ENCODE results near the gene ZNF578.
"Not testable (repeated sequence)": the region's sequence is repeated elsewhere in the genome, so short reads cannot be mapped to it uniquely, and the experiment has no call there.

ZNF578 gene

GRCh38 chr19:52538815-52539214 is 85.5 kb downstream of the ZNF578 start:
- not testable (repeated sequence) for H3K9ac ChIP-seq (ENCODE audit: low read depth, low read length); H3K4me2 ChIP-seq (ENCODE audit: low read length); H3K9me3 ChIP-seq (replicated peaks; ENCODE audit: low read length); H3K4me1 ChIP-seq (ENCODE audit: control insufficient read depth, insufficient read depth, low read length); H3K4me3 ChIP-seq (ENCODE audit: low read length); H3K36me3 ChIP-seq (ENCODE audit: insufficient read depth, low read length); H3K27me3 ChIP-seq (ENCODE audit: control insufficient read depth, insufficient read depth, low read length)

GRCh38 chr19:52541176-52541575 is 87.8 kb downstream of the ZNF578 start:
- not testable (repeated sequence) for H3K9me3 ChIP-seq (replicated peaks; ENCODE audit: low read length)

GRCh38 chr19:52541608-52542007 is 88.3 kb downstream of the ZNF578 start:
- no peak overlapping the region for H3K4me3 ChIP-seq (ENCODE audit: low read length)
- H3K4me1 ChIP-seq (ENCODE audit: control insufficient read depth, insufficient read depth, low read length): no peaks in the 10 kb centered on the region
- no peaks in the 10 kb centered on the region for H3K9me3 ChIP-seq (replicated peaks; ENCODE audit: low read length)
- H3K4me2 ChIP-seq (ENCODE audit: low read length): no peak overlapping the region
- H3K9ac ChIP-seq (ENCODE audit: low read depth, low read length): no peak overlapping the region
- peaks cover 22% of the 10 kb centered on the region for H3K36me3 ChIP-seq (ENCODE audit: insufficient read depth, low read length)
- no peaks in the 10 kb centered on the region for H3K27me3 ChIP-seq (ENCODE audit: control insufficient read depth, insufficient read depth, low read length)

More at GRCh38 chr19:52541176-52541575, 87.8 kb downstream of the ZNF578 start:
- H3K9ac ChIP-seq (ENCODE audit: low read depth, low read length); H3K4me3 ChIP-seq (ENCODE audit: low read length); H3K4me1 ChIP-seq (ENCODE audit: control insufficient read depth, insufficient read depth, low read length); H3K27me3 ChIP-seq (ENCODE audit: control insufficient read depth, insufficient read depth, low read length); H3K4me2 ChIP-seq (ENCODE audit: low read length): not testable (repeated sequence)
- H3K36me3 ChIP-seq (ENCODE audit: insufficient read depth, low read length): peaks cover 18% of the 10 kb centered on the region

- H3K4me3 ChIP-seq (ENCODE audit: low read length); H3K4me1 ChIP-seq (ENCODE audit: control insufficient read depth, insufficient read depth, low read length); H3K27me3 ChIP-seq (ENCODE audit: control insufficient read depth, insufficient read depth, low read length); H3K9me3 ChIP-seq (replicated peaks; ENCODE audit: low read length); H3K9ac ChIP-seq (ENCODE audit: low read depth, low read length); H3K4me2 ChIP-seq (ENCODE audit: low read length): not testable (repeated sequence)
- H3K36me3 ChIP-seq (ENCODE audit: insufficient read depth, low read length): peaks cover 28% of the 10 kb centered on the region
Measured at GRCh38 chr19:52542541-52542940, 89.2 kb downstream of the ZNF578 start.

GRCh38 chr19:52542984-52543664 is 89.8 kb downstream of the ZNF578 start:
- Histone ChIP-seq H3K27me3 (ENCODE audit: control insufficient read depth, insufficient read depth, low read length) (no peaks in the 10 kb centered on the region), H3K9ac (ENCODE audit: low read depth, low read length) (no peak overlapping the region), H3K4me1 (ENCODE audit: control insufficient read depth, insufficient read depth, low read length) (no peaks in the 10 kb centered on the region), H3K9me3 (replicated peaks; ENCODE audit: low read length) (no peaks in the 10 kb centered on the region), H3K4me2 (ENCODE audit: low read length) (no peak overlapping the region), H3K36me3 (ENCODE audit: insufficient read depth, low read length) (peaks cover 28% of the 10 kb centered on the region), H3K4me3 (ENCODE audit: low read length) (no peak overlapping the region)

- no peak overlapping the region for H3K4me2 ChIP-seq (ENCODE audit: low read length)
- no peaks in the 10 kb centered on the region for H3K27me3 ChIP-seq (ENCODE audit: control insufficient read depth, insufficient read depth, low read length)
- H3K4me3 ChIP-seq (ENCODE audit: low read length): no peak overlapping the region
- peaks cover 45% of the 10 kb centered on the region for H3K9me3 ChIP-seq (replicated peaks; ENCODE audit: low read length)
- H3K4me1 ChIP-seq (ENCODE audit: control insufficient read depth, insufficient read depth, low read length): no peaks in the 10 kb centered on the region
- peaks cover 66% of the 10 kb centered on the region for H3K36me3 ChIP-seq (ENCODE audit: insufficient read depth, low read length)
- no peak overlapping the region for H3K9ac ChIP-seq (ENCODE audit: low read depth, low read length)
Measured at GRCh38 chr19:52554216-52554971, 101.0 kb downstream of the ZNF578 start.

GRCh38 chr19:52557231-52557995 is 104.1 kb downstream of the ZNF578 start:
- Histone ChIP-seq H3K9ac (ENCODE audit: low read depth, low read length) (no peak overlapping the region), H3K27me3 (ENCODE audit: control insufficient read depth, insufficient read depth, low read length) (no peaks in the 10 kb centered on the region), H3K36me3 (ENCODE audit: insufficient read depth, low read length) (peaks cover 59% of the 10 kb centered on the region), H3K4me1 (ENCODE audit: control insufficient read depth, insufficient read depth, low read length) (no peaks in the 10 kb centered on the region), H3K4me3 (ENCODE audit: low read length) (no peak overlapping the region), H3K4me2 (ENCODE audit: low read length) (no peak overlapping the region), H3K9me3 (replicated peaks; ENCODE audit: low read length) (peaks cover 53% of the 10 kb centered on the region)

GRCh38 chr19:52558732-52559445 is 105.5 kb downstream of the ZNF578 start:
- not testable (repeated sequence) for H3K4me2 ChIP-seq (ENCODE audit: low read length); H3K27me3 ChIP-seq (ENCODE audit: control insufficient read depth, insufficient read depth, low read length); H3K4me1 ChIP-seq (ENCODE audit: control insufficient read depth, insufficient read depth, low read length); H3K9ac ChIP-seq (ENCODE audit: low read depth, low read length); H3K4me3 ChIP-seq (ENCODE audit: low read length)
- H3K36me3 ChIP-seq (ENCODE audit: insufficient read depth, low read length): peaks cover 56% of the 10 kb centered on the region
- H3K9me3 ChIP-seq (replicated peaks; ENCODE audit: low read length): peaks cover 47% of the 10 kb centered on the region

- not testable (repeated sequence) for H3K4me3 ChIP-seq (ENCODE audit: low read length); H3K27me3 ChIP-seq (ENCODE audit: control insufficient read depth, insufficient read depth, low read length); H3K4me1 ChIP-seq (ENCODE audit: control insufficient read depth, insufficient read depth, low read length); H3K9ac ChIP-seq (ENCODE audit: low read depth, low read length); H3K4me2 ChIP-seq (ENCODE audit: low read length)
- H3K9me3 ChIP-seq (replicated peaks; ENCODE audit: low read length): peaks cover 26% of the 10 kb centered on the region
- H3K36me3 ChIP-seq (ENCODE audit: insufficient read depth, low read length): peaks cover 44% of the 10 kb centered on the region
Measured at GRCh38 chr19:52561611-52562010, 108.3 kb downstream of the ZNF578 start.

Data from skeletal muscle satellite cell (primary cell).